HEK293 (cell line): ENCODE measurements around the gene HSPE1.

ENCODE experiments used
- CTCF ChIA-PET: fragments of 350-600 bp; formaldehyde crosslinking; extraction: SDS; loops from one replicate; lab custom pipeline; 2021; ENCODE audit warnings: antibody characterized with exemption; lab: Yijun Ruan, JAX
- POLR2A ChIA-PET: fragments of 300-600 bp; formaldehyde crosslinking; extraction: SDS; loops from one replicate; lab custom pipeline; 2020; ENCODE audit warnings: antibody characterized with exemption, inconsistent platforms; lab: Yijun Ruan, JAX
- H3K27ac ChIP-seq: fragments of 200-500 bp; sonication (Bioruptor generic); 2 replicates; pipeline ENCODE4 v1.5.1; 2014; ENCODE audit warnings: low read depth, low read length, control low read depth, inconsistent platforms; ENCODE audit errors: extremely low read depth
- H3K36me3 ChIP-seq, 2 experiments: fragments of 200-500 bp in 1 of 2; sonication (Bioruptor generic) in 1 of 2; 1 replicate in 1 of 2; 2 replicates in 1 of 2; pipeline ENCODE4 v1.5.1; 2014 to 2017; ENCODE audit warnings: inconsistent platforms in 2 of 2, low read length in 2 of 2; ENCODE audit not compliant: control insufficient read depth in 2 of 2, insufficient read depth in 1 of 2
- H3K4me1 ChIP-seq: fragments of 200-500 bp; sonication (Bioruptor generic); 2 replicates; pipeline ENCODE4 v1.5.1; 2014; ENCODE audit warnings: mild to moderate bottlenecking, low read length, inconsistent platforms; ENCODE audit not compliant: control insufficient read depth, insufficient read depth
- H3K4me3 ChIP-seq: 2 replicates; pipeline ENCODE4 v1.5.1; 2011; ENCODE audit warnings: low read depth, mild to moderate bottlenecking, control low read depth, low read length, moderate library complexity
- H3K9me3 ChIP-seq: fragments of 200-500 bp; sonication (Bioruptor generic); 2 replicates; pipeline ENCODE4 v1.5.1; 2014; ENCODE audit warnings: low read depth, low read length, inconsistent platforms; ENCODE audit not compliant: control insufficient read depth, insufficient read depth
- ELK4 ChIP-seq: IDR thresholded peaks from 2 replicates; pipeline ENCODE4 v1.6.1; 2011; ENCODE audit warnings: mild to moderate bottlenecking, low read depth, low read length, borderline replicate concordance
- FEZF1 ChIP-seq: fragments of 450-650 bp; formaldehyde crosslinking; IDR thresholded peaks from 2 replicates; pipeline ENCODE4 v1.5.1; 2016; ENCODE audit warnings: missing biosample characterization, missing genetic modification characterization
- GLIS2 ChIP-seq: fragments of 450-650 bp; formaldehyde crosslinking; IDR thresholded peaks from 2 replicates; pipeline ENCODE4 v1.5.1; 2016; ENCODE audit warnings: missing biosample characterization, missing genetic modification characterization
- HOXC10 ChIP-seq: sonication (generic); formaldehyde crosslinking; IDR thresholded peaks from 2 replicates; pipeline ENCODE4 v1.8.1; 2023; ENCODE audit warnings: mild to moderate bottlenecking, missing genetic modification reagents
- SCRT2 ChIP-seq: fragments of 450-650 bp; formaldehyde crosslinking; IDR thresholded peaks from 2 replicates; pipeline ENCODE4 v1.5.1; 2016; ENCODE audit warnings: missing biosample characterization, missing genetic modification characterization
- WT1 ChIP-seq: fragments of 450-650 bp; formaldehyde crosslinking; IDR thresholded peaks from 2 replicates; pipeline ENCODE4 v1.5.1; 2016; ENCODE audit warnings: missing biosample characterization, missing genetic modification characterization
- ZBTB48 ChIP-seq: fragments of 450-650 bp; formaldehyde crosslinking; IDR thresholded peaks from 2 replicates; pipeline ENCODE4 v1.5.1; 2016; ENCODE audit warnings: missing biosample characterization, missing genetic modification characterization
- ZFHX2 ChIP-seq: fragments of 450-650 bp; formaldehyde crosslinking; conservative IDR thresholded peaks from 2 replicates; pipeline ENCODE4 v1.5.1; 2016; ENCODE audit warnings: missing biosample characterization, missing genetic modification characterization
- ZFP37 ChIP-seq: fragments of 450-650 bp; formaldehyde crosslinking; IDR thresholded peaks from 2 replicates; pipeline ENCODE4 v1.5.1; 2016; ENCODE audit warnings: missing biosample characterization, missing genetic modification characterization
- ZIC2 ChIP-seq: fragments of 450-650 bp; formaldehyde crosslinking; IDR thresholded peaks from 2 replicates; pipeline ENCODE4 v1.5.1; 2016; ENCODE audit warnings: missing biosample characterization, missing genetic modification characterization
- ZNF121 ChIP-seq: fragments of 450-650 bp; formaldehyde crosslinking; IDR thresholded peaks from 2 replicates; pipeline ENCODE4 v1.5.1; 2016; ENCODE audit warnings: missing biosample characterization, missing genetic modification characterization
- ZNF155 ChIP-seq: fragments of 450-650 bp; formaldehyde crosslinking; IDR thresholded peaks from 2 replicates; pipeline ENCODE4 v1.5.1; 2016; ENCODE audit warnings: missing biosample characterization, missing genetic modification characterization
- ZNF16 ChIP-seq: fragments of 450-650 bp; formaldehyde crosslinking; IDR thresholded peaks from 2 replicates; pipeline ENCODE4 v1.5.1; 2016; ENCODE audit warnings: low read depth, missing biosample characterization, missing genetic modification characterization
- ZNF175 ChIP-seq: fragments of 450-650 bp; formaldehyde crosslinking; IDR thresholded peaks from 2 replicates; pipeline ENCODE4 v1.5.1; 2016; ENCODE audit warnings: missing biosample characterization, missing genetic modification characterization
- ZNF248 ChIP-seq: fragments of 450-650 bp; formaldehyde crosslinking; IDR thresholded peaks from 2 replicates; pipeline ENCODE4 v1.5.1; 2017; ENCODE audit warnings: missing biosample characterization, missing genetic modification characterization
- ZNF311 ChIP-seq: fragments of 450-650 bp; formaldehyde crosslinking; IDR thresholded peaks from 2 replicates; pipeline ENCODE4 v1.5.1; 2017; ENCODE audit warnings: missing biosample characterization, missing genetic modification characterization, borderline replicate concordance
- ZNF366 ChIP-seq: fragments of 450-650 bp; formaldehyde crosslinking; conservative IDR thresholded peaks from 2 replicates; pipeline ENCODE4 v1.5.1; 2016; ENCODE audit warnings: missing biosample characterization, missing genetic modification characterization
- ZNF394 ChIP-seq: fragments of 450-650 bp; formaldehyde crosslinking; IDR thresholded peaks from 2 replicates; pipeline ENCODE4 v1.5.1; 2016; ENCODE audit warnings: missing biosample characterization, missing genetic modification characterization, mild to moderate bottlenecking, moderate library complexity, borderline replicate concordance
- ZNF416 ChIP-seq: fragments of 450-650 bp; formaldehyde crosslinking; IDR thresholded peaks from 2 replicates; pipeline ENCODE4 v1.5.1; 2016; ENCODE audit warnings: missing biosample characterization, missing genetic modification characterization
- ZNF510 ChIP-seq: fragments of 450-650 bp; formaldehyde crosslinking; IDR thresholded peaks from 2 replicates; pipeline ENCODE4 v1.5.1; 2018; ENCODE audit warnings: mild to moderate bottlenecking, missing genetic modification characterization, missing biosample characterization; ENCODE audit not compliant: insufficient replicate concordance
- ZNF639 ChIP-seq: fragments of 450-650 bp; formaldehyde crosslinking; IDR thresholded peaks from 2 replicates; pipeline ENCODE4 v1.5.1; 2016; ENCODE audit warnings: missing biosample characterization, missing genetic modification characterization
- ZNF664 ChIP-seq: fragments of 450-650 bp; formaldehyde crosslinking; IDR thresholded peaks from 2 replicates; pipeline ENCODE4 v1.5.1; 2016; ENCODE audit warnings: missing biosample characterization, missing genetic modification characterization
- ZNF677 ChIP-seq: fragments of 450-650 bp; IDR thresholded peaks from 2 replicates; pipeline ENCODE4 v1.5.0; 2018; ENCODE audit warnings: missing biosample characterization, mild to moderate bottlenecking, missing genetic modification characterization, moderate library complexity
- ZNF747 ChIP-seq: fragments of 450-650 bp; formaldehyde crosslinking; IDR thresholded peaks from 2 replicates; pipeline ENCODE4 v1.5.1; 2016; ENCODE audit warnings: missing biosample characterization, missing genetic modification characterization
- TF ChIP-seq, protein P1 (sequence below): fragments of 450-650 bp; formaldehyde crosslinking; IDR thresholded peaks from 2 replicates; pipeline ENCODE4 v1.5.1; 2016; ENCODE audit warnings: missing biosample characterization, missing genetic modification characterization
- TF ChIP-seq, protein P2 (sequence below): fragments of 450-650 bp; formaldehyde crosslinking; IDR thresholded peaks from 2 replicates; pipeline ENCODE4 v1.5.1; 2017; ENCODE audit warnings: missing biosample characterization, mild to moderate bottlenecking, missing genetic modification characterization, moderate library complexity

The HSPE1 gene

DNA sequence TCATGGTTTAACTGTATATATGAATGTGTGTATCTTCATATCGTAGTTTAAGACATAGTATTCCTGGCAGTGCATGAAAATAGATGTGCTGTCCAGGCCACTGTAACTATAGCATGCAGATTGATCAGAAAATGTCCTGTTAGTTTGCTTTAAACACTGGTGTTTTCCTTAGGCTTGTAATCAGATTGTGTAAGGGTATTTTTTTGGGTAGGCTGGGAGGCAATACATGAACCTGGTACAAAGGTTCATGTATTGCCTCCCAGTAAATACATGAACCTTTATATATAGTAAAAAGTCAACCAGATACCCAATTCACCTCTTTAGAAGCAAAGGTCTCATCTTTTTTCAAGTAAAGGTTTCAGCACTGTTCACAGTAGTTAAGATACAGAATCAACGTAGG is 45.3 kb upstream of the HSPE1 start:
- Histone ChIP-seq H3K36me3 (no peaks in the 10 kb centered on the region), H3K4me1 (no peaks in the 10 kb centered on the region), H3K9me3 (no peaks in the 10 kb centered on the region), H3K4me3 (peak overlapping the region; percentile 93), H3K27ac (no peak overlapping the region)
- TF ChIP-seq ZNF664 (tag by site-specific recombination) (no peak), ZNF121 (tag by site-specific recombination) (no peak), GLIS2 (tag by site-specific recombination) (no peak), FEZF1 (no peak), ELK4 (no peak), ZFP37 (tag by site-specific recombination) (no peak), SCRT2 (tag by site-specific recombination) (no peak)
- CTCF ChIA-PET, result no interaction called here
- POLR2A ChIA-PET, result interaction anchor here (1.3 kb wide), 1 partner anchor 45 kb away, joined by 5 read pairs; the partner anchor contains the start of genes HSPD1 and HSPE1

- peaks cover under 1 to 4% of the 10 kb centered on the region in 2 experiments; a peak in 1 of 3 replicates for H3K36me3 ChIP-seq
- H3K4me3 ChIP-seq, result no peak overlapping the region
- ChIA-PET CTCF (no interaction called here), POLR2A (interaction anchor here (0.7 to 1.5 kb wide), 3 partner anchors 13 to 44 kb away, joined by 3 to 5 read pairs (median 3); partner anchors contain the start of genes HSPD1, HSPE1 and SF3B1)
- H3K9me3 ChIP-seq, result no peaks in the 10 kb centered on the region
- H3K27ac ChIP-seq, result no peak overlapping the region
- no peaks in the 10 kb centered on the region for H3K4me1 ChIP-seq
- TF ChIP-seq ZNF747 (tag by site-specific recombination), result no peak
- no peak for TF ChIP-seq HOXC10 (CRISPR knock-in tag)
- TF ChIP-seq ZNF639 (tag by site-specific recombination), result no peak
- no peak for TF ChIP-seq ZNF16 (tag by site-specific recombination)
- no peak for TF ChIP-seq ZNF677 (tag by site-specific recombination)
- no peak for TF ChIP-seq ZNF366 (tag by site-specific recombination)
- TF ChIP-seq, protein P1, sequence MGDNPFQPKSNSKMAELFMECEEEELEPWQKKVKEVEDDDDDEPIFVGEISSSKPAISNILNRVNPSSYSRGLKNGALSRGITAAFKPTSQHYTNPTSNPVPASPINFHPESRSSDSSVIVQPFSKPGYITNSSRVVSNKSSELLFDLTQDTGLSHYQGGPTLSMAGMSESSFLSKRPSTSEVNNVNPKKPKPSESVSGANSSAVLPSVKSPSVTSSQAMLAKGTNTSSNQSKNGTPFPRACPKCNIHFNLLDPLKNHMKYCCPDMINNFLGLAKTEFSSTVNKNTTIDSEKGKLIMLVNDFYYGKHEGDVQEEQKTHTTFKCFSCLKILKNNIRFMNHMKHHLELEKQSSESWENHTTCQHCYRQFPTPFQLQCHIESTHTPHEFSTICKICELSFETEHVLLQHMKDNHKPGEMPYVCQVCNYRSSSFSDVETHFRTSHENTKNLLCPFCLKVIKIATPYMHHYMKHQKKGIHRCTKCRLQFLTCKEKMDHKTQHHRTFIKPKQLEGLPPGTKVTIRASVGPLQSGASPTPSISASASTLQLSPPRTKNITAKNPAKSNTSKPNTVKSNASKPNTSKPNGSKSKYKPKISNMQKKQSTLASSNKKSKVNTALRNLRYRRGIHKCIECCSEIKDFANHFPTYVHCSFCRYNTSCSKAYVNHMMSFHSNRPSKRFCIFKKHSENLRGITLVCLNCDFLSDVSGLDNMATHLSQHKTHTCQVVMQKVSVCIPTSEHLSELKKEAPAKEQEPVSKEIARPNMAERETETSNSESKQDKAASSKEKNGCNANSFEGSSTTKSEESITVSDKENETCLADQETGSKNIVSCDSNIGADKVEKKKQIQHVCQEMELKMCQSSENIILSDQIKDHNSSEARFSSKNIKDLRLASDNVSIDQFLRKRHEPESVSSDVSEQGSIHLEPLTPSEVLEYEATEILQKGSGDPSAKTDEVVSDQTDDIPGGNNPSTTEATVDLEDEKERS (tag by site-specific recombination), result no peak
- no peak for TF ChIP-seq ZNF248 (tag by site-specific recombination)
- no peak for TF ChIP-seq ZNF664 (tag by site-specific recombination)
- TF ChIP-seq ZNF311, result no peak
- no peak for TF ChIP-seq ZIC2
- no peak for TF ChIP-seq ZBTB48 (tag by site-specific recombination)
- TF ChIP-seq ZFHX2 (tag by site-specific recombination), result no peak
- no peak for TF ChIP-seq ZNF155 (tag by site-specific recombination)
- no peak for TF ChIP-seq ZNF394 (tag by site-specific recombination)
- no peak for TF ChIP-seq ZNF416 (tag by site-specific recombination)
- TF ChIP-seq, protein P2, sequence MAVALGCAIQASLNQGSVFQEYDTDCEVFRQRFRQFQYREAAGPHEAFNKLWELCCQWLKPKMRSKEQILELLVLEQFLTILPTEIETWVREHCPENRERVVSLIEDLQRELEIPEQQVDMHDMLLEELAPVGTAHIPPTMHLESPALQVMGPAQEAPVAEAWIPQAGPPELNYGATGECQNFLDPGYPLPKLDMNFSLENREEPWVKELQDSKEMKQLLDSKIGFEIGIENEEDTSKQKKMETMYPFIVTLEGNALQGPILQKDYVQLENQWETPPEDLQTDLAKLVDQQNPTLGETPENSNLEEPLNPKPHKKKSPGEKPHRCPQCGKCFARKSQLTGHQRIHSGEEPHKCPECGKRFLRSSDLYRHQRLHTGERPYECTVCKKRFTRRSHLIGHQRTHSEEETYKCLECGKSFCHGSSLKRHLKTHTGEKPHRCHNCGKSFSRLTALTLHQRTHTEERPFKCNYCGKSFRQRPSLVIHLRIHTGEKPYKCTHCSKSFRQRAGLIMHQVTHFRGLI (tag by site-specific recombination), result no peak
- TF ChIP-seq ZNF175, result no peak
- no peak for TF ChIP-seq WT1
- TF ChIP-seq ZNF510 (tag by site-specific recombination), result no peak
Observed at GRCh38 chr2:197455428-197455827, 44.8 kb upstream of the HSPE1 start.
